PC-3 (cell line): Measurements from ENCODE around the gene HBB.

Experiments
- EZH2 ChIP-seq: fragments of 300-600 bp; sonication (generic); IDR thresholded peaks from one replicate; pipeline ENCODE4 v1.6.1; 2017; ENCODE audit warnings: antibody characterized with exemption, mild to moderate bottlenecking, low read length; ENCODE audit not compliant: unreplicated experiment
- TF ChIP-seq, protein P1 (sequence below): fragments of 300-600 bp; sonication (generic); conservative IDR thresholded peaks from 2 replicates; pipeline ENCODE4 v1.5.1; 2017; ENCODE audit warnings: antibody characterized with exemption, low read depth, mild to moderate bottlenecking, low read length

DNA sequence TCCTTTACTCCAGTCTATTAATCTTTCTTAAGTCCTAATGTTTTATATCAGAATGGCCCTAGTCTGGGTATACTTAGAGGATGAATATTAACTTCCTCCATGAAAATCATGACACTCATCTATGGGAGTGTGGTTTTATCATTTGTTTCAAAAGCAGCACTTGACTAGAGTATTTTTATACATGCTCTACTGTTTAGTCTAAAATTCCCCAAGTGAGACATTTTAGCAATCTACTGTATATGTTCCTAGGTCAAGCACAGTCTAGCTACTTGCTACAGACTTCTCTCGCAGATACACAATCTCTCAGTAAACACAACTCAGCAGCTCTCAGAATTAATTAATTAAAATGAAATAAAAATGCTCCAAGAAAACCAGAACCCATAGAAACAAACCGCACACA lies 2.9 kb upstream of the HBB start:
- TF ChIP-seq, protein P1, sequence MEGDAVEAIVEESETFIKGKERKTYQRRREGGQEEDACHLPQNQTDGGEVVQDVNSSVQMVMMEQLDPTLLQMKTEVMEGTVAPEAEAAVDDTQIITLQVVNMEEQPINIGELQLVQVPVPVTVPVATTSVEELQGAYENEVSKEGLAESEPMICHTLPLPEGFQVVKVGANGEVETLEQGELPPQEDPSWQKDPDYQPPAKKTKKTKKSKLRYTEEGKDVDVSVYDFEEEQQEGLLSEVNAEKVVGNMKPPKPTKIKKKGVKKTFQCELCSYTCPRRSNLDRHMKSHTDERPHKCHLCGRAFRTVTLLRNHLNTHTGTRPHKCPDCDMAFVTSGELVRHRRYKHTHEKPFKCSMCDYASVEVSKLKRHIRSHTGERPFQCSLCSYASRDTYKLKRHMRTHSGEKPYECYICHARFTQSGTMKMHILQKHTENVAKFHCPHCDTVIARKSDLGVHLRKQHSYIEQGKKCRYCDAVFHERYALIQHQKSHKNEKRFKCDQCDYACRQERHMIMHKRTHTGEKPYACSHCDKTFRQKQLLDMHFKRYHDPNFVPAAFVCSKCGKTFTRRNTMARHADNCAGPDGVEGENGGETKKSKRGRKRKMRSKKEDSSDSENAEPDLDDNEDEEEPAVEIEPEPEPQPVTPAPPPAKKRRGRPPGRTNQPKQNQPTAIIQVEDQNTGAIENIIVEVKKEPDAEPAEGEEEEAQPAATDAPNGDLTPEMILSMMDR: no peak
- TF ChIP-seq EZH2: no peak
